Heart left ventricle (tissue), 13 donors: ENCODE results near the gene SWT1.

Source experiments
- POLR2A ChIP-seq, 2 donors: fragments of 450-650 bp; IDR thresholded peaks; one replicate each; pipeline ENCODE4 v1.6.1; 2017; ENCODE audit warnings: antibody characterized with exemption in 2 of 2, mild to moderate bottlenecking in 2 of 2, moderate library complexity in 2 of 2
- TF ChIP-seq, protein P1 (sequence below), 12 donors: fragments of 200-600 bp; sonication (generic) in 4 of 12; IDR thresholded peaks; one replicate each; pipeline versions ENCODE4 v1.5.0 to v1.8.0; 2018 to 2022; ENCODE audit warnings: antibody characterized with exemption in 12 of 12, mild to moderate bottlenecking in 5 of 12
- donor health status: ischemic (EF 13 %, LVEDD 7.1; RV severe dilation, severe dysfunction).
- donor health status: DM: no; HTN: yes; CAD: no.
- donor health status: DM: no; HTN: no; CAD: no.
- donor health status: ischemic (EF 25% LVEDD 6.9; RV normal size, moderate dysfunction).
- donor health status: ischemic (EF 25% LVEDD 5.7; RV mildly dilated, moderate dysfunction).
- donor health status: ischemic (EF 35%, LVEDD 5.7; RV mildly dilated, moderate dysfunction).
- donor health status: nonischemic (EF 11% LVEDD 7.7; RV severe dilation, severe dysfunction).
- donor health status: DM: yes; HTN: yes; CAD: no.
- donor health status: PGD.
- donor health status: ischemic (EF 29% LVEDD 5.4; RV normal size, mild dysfunction).
- donor health status: nonischemic (EF 23%, LVEDD 6.1; RV moderate dilation, normal function).

DNA sequence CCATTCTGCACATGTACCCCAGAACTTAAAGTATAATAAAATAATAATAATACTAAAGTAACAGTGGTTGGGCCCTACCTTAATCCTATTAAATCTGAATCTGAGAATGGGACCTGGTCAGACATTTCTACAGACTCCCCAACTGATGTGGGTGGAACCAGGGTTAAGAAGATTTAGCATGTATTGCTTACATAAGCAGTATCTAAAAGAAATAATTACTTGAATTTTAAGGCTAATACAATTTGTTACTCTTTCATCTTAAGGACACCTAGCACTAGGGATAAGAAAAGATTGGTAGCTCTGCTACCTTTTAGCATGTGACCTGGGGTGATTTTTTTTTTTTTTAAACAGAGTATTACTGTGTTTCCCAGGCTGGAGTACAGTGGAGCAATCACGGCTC lies 80.7 kb downstream of the SWT1 start:
- TF ChIP-seq POLR2A (IDR thresholded peaks at IDR 0.05): no peak
- TF ChIP-seq, protein P1, sequence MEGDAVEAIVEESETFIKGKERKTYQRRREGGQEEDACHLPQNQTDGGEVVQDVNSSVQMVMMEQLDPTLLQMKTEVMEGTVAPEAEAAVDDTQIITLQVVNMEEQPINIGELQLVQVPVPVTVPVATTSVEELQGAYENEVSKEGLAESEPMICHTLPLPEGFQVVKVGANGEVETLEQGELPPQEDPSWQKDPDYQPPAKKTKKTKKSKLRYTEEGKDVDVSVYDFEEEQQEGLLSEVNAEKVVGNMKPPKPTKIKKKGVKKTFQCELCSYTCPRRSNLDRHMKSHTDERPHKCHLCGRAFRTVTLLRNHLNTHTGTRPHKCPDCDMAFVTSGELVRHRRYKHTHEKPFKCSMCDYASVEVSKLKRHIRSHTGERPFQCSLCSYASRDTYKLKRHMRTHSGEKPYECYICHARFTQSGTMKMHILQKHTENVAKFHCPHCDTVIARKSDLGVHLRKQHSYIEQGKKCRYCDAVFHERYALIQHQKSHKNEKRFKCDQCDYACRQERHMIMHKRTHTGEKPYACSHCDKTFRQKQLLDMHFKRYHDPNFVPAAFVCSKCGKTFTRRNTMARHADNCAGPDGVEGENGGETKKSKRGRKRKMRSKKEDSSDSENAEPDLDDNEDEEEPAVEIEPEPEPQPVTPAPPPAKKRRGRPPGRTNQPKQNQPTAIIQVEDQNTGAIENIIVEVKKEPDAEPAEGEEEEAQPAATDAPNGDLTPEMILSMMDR (IDR thresholded peaks at IDR 0.05): no peak
